Measurements from ENCODE around the gene DGKQ. TPM values are rescaled to one million over a fixed set of nuclear protein-coding genes. Genes with fewer than 3 reads are reported as not detected.

DGKQ gene
- total and polyA plus RNA-seq, 9 of the 15 experiments (the other 6 are each of a cell fraction or from before 2014, with no cell fraction given) = 0.17 to 22.0 (median 5.6) TPM

DNA sequence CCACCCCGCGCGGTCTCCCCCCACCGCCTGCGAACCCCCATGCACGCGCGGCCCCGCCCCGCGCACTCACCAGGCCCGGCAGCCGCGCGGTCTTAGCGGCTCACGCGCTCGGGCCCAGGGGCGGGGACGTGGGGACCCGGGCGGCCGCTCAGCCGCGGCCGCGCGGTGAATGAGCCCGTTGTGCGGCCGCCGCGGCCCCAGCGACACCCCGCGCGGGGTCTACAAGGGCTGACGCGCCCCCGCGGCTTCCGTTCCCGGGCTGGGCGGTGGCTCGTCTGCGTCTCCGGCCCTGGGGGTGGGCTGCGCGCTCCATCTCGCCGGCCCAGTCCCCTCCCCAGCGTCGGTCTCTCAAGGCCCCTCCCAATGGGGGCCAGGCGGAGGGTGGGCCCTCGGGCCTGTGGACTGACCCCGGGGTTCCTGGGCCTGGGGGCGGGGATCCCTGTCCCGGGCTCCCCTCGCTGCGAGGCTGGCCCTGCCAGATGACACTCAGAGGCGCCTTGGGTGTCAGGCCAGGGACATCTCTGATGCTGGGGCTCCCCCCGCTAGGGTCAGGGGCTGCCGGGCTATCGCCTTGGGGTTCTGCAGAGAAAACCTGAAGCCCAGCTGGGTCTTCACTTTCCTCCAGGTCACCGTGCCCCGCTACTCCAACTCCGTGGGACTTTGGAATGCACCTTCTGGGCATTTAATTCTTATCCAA, 24.2 kb upstream of the DGKQ start:
- Histone ChIP-seq H3K36me3 (ENCODE audit: control insufficient read depth, insufficient read depth, low read length) (no peaks in the 10 kb centered on the region), H3K9ac (ENCODE audit: insufficient read depth in 1 of 2, low read depth in 2 of 2, low read length in 2 of 2) (peak overlapping the region; percentile 78 to 94; a peak in 3 of 4 replicates), H3K27ac (ENCODE audit: extremely low read depth, low read depth, low read length) (peak overlapping the region; percentile 81), H3K4me1 (replicated peaks in 1 of 2; ENCODE audit: control insufficient read depth in 2 of 2, insufficient read depth in 2 of 2, low read length in 2 of 2) (peaks cover 37 to 76% of the 10 kb centered on the region in 2 experiments), H3K79me2 (ENCODE audit: control insufficient read depth, insufficient read depth, low read length) (peaks cover 23% of the 10 kb centered on the region; the same call in 2 of the 3 replicates), H3K4me3 (peak overlapping the region; percentile 47), H2AFZ (ENCODE audit: low read depth, low read length) (peak overlapping the region; percentile 77), H4K20me1 (replicated peaks; ENCODE audit: control insufficient read depth, insufficient read depth, low read length) (no peaks in the 10 kb centered on the region), H3K4me2 (ENCODE audit: insufficient read depth, low read length) (peak overlapping the region; percentile 58), H3K27me3 (ENCODE audit: control insufficient read depth in 2 of 2, insufficient read depth in 2 of 2, low read length in 2 of 2) (no peaks in the 10 kb centered on the region), H3K9me3 (replicated peaks; ENCODE audit: control insufficient read depth, insufficient read depth, low read depth, low read length) (no peaks in the 10 kb centered on the region), H3K9me1 (ENCODE audit: control insufficient read depth, insufficient read depth, low read length) (no peaks in the 10 kb centered on the region)
- no TSS peak for BruUV-seq (replicated peaks)
- intact Hi-C loops (cut with micrococcal nuclease) = loop anchor here (10.0 kb wide), 1 partner anchor 47 kb away; no protein-coding TSS in a partner anchor
- DNase-seq (ENCODE audit: extremely low read depth in 1 of 4, low spot score in 3 of 4) (peak; percentile 76 to 90 (median 87)), FAIRE-seq (no peak), ATAC-seq (peak; percentile 58)
- ChIA-PET POLR2A (no interaction called here), CTCF (ENCODE audit: low intra/inter-chr PET ratio) (no interaction called here)
- in situ Hi-C loops (cut with MboI) = no loop called here
- WGBS (ENCODE audit: insufficient coverage, low coverage, missing lambda C conversion rate) = 5% methylated on average over 35 of the region's 68 CpGs
- no peak for TF ChIP-seq U2AF1 (optimal IDR thresholded peaks at IDR 0.05; ENCODE audit: low read depth, low read length)
- no peak for TF ChIP-seq ZNF133 (CRISPR knock-in tag; IDR thresholded peaks at IDR 0.05)
- TF ChIP-seq NR2C2 (CRISPR knock-in tag; IDR thresholded peaks at IDR 0.05) = no peak
- TF ChIP-seq NR2C2 (tag; IDR thresholded peaks at IDR 0.05) = peak; percentile 26; the same call in 1 of the 2 replicates
- no peak for TF ChIP-seq ZBTB17 (CRISPR knock-in tag; IDR thresholded peaks at IDR 0.05)
- no peak for TF ChIP-seq TBL1XR1 (IDR thresholded peaks at IDR 0.05; ENCODE audit: low read length in 2 of 2)
- TF ChIP-seq SAFB2 (IDR thresholded peaks at IDR 0.05; ENCODE audit: borderline replicate concordance, low read depth, low read length, severe bottlenecking) = no peak
- TF ChIP-seq, protein P1, sequence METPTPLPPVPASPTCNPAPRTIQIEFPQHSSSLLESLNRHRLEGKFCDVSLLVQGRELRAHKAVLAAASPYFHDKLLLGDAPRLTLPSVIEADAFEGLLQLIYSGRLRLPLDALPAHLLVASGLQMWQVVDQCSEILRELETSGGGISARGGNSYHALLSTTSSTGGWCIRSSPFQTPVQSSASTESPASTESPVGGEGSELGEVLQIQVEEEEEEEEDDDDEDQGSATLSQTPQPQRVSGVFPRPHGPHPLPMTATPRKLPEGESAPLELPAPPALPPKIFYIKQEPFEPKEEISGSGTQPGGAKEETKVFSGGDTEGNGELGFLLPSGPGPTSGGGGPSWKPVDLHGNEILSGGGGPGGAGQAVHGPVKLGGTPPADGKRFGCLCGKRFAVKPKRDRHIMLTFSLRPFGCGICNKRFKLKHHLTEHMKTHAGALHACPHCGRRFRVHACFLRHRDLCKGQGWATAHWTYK (CRISPR knock-in tag; IDR thresholded peaks at IDR 0.05) = 0 out of 2 replicates have a peak, but pooled peaks have one; percentile 55
- 0 out of 2 replicates have a peak, but pooled peaks have one; percentile 25 for TF ChIP-seq SAFB (IDR thresholded peaks at IDR 0.05; ENCODE audit: borderline replicate concordance, low read depth, low read length)
- peak; percentile 77; the same call in 1 of the 2 replicates for TF ChIP-seq RB1 (IDR thresholded peaks at IDR 0.05; ENCODE audit: low read depth)
- TF ChIP-seq, protein P2, sequence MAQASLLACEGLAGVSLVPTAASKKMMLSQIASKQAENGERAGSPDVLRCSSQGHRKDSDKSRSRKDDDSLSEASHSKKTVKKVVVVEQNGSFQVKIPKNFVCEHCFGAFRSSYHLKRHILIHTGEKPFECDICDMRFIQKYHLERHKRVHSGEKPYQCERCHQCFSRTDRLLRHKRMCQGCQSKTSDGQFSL (CRISPR knock-in tag; IDR thresholded peaks at IDR 0.05) = no peak; the same call in 1 of the 2 replicates
- TF ChIP-seq, protein P2 (tag; IDR thresholded peaks at IDR 0.05) = peak in 1 of 2 experiments; percentile 62; a peak in 2 of 4 replicates
- no peak for TF ChIP-seq PHB (CRISPR knock-in tag; IDR thresholded peaks at IDR 0.05)
- no peak for TF ChIP-seq ZNF212 (CRISPR knock-in tag; IDR thresholded peaks at IDR 0.05)
- no peak for TF ChIP-seq SAP30 (IDR thresholded peaks at IDR 0.05; ENCODE audit: borderline replicate concordance, insufficient read depth, low read depth, low read length, poor library complexity, severe bottlenecking)
- TF ChIP-seq, protein P3, sequence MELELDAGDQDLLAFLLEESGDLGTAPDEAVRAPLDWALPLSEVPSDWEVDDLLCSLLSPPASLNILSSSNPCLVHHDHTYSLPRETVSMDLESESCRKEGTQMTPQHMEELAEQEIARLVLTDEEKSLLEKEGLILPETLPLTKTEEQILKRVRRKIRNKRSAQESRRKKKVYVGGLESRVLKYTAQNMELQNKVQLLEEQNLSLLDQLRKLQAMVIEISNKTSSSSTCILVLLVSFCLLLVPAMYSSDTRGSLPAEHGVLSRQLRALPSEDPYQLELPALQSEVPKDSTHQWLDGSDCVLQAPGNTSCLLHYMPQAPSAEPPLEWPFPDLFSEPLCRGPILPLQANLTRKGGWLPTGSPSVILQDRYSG (tag; conservative IDR thresholded peaks at IDR 0.05; ENCODE audit: low read depth) = no peak
